NCI-H2196 treated with DMSO at 0.1 percent for 48 hours (cell line): ENCODE data around the gene MAGI1.
"Not testable (repeated sequence)": the region's sequence is repeated elsewhere in the genome, so short reads cannot be mapped to it uniquely, and the experiment has no call there.

Source experiments
- DNase-seq: peaks from one replicate; lab custom pipeline; 2025; ENCODE audit not compliant: unreplicated experiment; lab: John Stamatoyannopoulos, UW

MAGI1 gene

DNA sequence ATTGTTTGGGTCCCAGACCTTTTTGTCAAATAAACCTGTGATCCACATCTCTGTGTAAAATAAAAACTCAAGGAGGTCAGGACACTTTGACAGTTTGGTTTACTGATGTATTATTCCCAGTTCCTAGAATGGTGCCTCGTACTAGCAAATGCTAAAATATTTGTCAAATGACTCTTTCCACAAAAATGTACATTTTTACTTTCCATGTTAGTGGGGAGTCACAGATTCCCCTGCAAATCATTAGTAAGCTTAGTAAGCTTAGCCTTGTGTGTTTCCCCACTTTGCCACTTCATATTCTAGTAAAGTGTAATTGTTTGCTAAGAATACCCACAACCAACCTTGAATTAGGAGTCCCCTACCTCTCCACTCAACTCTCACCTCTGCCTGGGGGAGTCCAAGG is 2.4 kb upstream of the MAGI1 start:
- DNase-seq = no peak

DNA sequence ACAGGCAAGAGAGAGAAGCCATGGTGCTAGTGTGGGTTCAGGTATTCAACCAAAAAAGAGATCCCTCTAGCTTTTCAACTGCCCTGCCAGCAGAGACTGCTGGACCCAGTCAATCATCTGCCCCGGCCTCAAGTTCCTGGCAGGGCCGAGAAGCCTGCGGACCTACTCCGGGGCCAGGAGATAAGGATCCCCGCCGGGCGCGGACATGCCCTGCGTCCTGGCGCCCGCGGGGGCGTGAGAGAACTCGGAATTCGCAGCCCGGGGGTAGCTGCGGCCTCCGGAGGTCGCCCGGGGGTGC is 821 bp upstream of the MAGI1 start:
- DNase-seq = no peak

DNA sequence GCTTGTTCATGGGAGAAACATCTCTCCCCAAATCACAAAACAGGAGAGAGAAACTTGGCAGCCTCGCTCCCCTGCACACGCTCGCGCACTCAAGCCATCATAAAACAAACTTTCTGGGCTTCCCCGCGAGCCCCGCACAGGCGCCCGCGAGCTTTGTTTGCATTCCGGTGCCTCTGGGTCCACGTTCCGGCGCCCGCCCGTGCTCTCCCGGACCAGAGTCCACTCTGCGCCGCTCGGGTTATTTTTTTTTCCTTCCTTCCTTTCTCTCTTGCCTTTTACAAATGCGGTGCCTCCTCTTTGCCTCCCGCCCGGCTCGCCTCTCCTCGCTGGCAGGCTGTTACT is 363 bp downstream of the MAGI1 start:
- DNase-seq = no peak

DNA sequence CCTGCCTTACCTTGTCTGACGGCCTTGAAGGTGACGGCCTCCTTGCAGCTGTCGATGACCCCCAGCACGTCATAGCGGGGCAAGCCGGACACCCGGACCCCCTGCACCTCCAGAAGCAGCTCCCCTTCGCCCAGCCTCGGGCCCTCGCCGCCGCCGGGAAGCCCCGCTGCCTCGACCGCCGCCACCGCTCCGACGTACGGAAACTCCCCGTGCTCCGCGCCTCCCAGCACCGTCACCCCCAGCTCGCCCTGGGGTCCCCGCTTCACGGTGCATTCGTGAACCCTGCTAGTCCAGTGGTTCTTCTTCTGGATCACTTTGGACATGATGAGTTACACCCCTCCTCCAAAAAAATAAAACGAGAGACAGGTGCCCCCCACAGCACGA is 740 bp downstream of the MAGI1 start:
- DNase-seq = no peak

DNA sequence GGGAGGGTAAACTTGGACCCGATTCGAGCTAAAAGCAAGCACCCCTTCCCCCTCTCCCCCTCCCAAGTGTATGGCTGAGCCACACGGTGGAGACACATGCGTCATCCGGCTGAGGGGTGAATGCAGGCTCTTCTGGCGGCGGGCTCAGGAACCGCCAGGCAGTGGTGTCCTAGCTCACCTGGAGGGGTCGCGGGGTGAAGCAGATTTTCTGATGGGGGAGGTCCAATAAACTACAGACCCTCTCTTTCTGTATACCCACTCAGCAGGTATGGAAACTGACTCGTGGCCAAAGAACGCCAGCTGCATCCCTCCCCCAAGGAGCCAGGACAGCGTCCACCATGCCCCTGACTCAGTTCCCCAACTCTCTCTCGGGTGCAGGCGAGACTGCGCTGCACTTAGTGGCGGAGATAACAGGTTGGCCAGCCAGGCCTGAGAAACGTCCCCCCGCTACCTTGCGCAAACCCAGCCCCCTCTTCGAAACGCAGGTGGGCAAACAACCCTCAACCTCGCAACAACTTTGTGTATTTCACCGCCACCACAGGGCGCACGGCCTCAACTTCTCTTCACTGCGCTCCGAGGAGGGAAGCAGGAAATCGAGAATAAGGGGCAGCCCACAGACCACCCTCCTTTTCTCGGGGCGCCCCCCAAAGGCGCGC is 1.3 kb downstream of the MAGI1 start:
- DNase-seq = no peak

DNA sequence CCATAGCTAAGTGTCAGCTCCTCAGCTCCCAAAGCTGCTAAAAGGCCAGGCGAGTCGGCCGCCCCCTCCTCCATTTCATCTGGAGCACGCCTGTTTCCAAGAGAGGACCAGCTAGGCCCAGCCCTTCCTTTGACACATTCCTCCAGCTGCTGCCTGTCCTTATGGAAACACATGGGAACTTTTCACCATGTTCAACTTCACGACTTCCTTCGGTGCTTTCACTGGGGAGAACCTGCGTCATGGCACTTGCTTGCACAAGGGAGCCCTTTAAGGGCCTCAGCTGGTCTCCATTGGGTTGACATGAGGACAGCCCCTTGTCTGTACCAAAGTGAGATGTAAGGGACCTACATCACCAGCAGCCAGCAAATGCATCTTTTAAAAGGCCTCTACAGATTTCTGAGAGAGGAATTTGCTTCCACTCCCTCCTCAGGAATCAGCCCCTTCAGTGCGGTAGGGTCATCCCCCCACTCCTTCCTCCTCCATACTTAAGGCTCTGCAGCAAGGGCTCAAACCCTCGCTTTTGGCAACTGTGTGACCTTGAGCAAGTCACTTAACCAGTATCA is 2.1 kb downstream of the MAGI1 start:
- DNase-seq = no peak

DNA sequence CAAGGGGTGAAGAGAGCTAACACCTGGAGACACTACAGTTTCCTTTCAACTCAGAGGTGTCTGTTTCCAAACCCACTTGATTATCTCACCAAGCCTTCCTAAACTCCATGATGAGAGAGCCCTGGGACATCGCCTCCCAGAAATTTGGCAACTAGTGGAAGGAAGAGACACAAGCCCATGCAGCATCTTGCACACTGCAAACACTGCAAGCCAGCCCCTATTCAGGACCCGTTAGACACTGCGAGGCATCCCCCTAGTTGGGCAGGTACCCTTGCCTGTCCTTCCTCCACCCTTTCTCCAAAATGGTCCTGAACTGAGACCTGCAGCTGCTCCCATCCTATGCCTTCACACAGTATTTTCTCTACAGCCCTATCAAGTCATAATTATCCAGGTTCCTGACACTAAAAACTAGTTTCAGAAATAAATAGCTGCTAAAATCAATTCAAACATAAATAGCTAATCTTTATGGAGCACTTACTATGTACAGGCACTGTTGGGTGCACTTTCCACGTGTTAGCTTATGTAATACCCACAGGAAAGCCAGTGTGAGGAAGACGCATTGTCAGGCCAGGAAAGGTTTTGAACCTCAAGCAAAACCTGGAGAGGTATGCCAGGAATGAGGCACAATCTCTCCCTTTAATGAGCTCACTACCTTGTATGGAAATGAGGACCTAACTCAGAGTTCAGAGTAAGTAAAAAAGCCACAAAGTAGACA is 2.8 kb downstream of the MAGI1 start:
- no peak for DNase-seq

DNA sequence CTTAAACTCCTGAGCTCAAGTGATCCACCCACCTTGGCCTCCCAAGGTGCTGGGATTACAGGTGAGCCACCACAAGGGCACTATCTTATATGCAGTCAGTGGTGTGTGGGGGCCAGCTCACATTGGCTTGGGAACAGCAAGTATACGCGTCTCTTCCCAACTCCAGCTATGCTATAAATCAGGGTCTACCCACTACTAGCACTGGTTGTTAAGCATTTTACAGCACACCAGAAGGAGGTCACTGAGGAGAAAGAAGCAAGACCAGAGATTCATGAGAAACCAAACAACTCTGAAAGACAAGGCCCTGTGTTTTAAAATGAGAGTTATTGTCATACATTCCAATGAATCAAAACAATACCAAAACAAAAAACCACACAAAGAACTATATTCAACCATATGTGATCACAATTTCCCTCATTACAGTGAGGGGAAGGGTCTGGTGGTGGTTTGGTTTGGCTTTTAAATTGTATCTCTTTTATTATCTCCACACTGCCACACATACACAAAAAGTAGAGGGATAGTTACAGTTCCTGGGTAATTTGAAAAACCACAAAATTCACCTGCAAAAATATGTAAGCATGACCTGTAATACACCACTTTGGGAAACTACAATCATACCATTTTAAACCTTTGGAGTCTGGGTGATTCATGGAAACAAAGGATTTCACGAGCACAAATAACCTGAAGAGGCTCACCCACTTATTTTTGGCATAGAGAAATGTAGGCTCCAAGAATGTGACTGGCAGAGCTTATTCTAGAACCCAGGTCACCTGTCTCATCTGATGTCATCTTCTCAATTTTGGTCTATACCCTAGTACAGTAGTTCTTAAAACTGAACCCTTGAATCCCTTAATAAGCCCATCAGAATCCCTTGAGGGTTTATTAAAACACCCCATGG is 5.2 kb downstream of the MAGI1 start:
- no peak for DNase-seq

DNA sequence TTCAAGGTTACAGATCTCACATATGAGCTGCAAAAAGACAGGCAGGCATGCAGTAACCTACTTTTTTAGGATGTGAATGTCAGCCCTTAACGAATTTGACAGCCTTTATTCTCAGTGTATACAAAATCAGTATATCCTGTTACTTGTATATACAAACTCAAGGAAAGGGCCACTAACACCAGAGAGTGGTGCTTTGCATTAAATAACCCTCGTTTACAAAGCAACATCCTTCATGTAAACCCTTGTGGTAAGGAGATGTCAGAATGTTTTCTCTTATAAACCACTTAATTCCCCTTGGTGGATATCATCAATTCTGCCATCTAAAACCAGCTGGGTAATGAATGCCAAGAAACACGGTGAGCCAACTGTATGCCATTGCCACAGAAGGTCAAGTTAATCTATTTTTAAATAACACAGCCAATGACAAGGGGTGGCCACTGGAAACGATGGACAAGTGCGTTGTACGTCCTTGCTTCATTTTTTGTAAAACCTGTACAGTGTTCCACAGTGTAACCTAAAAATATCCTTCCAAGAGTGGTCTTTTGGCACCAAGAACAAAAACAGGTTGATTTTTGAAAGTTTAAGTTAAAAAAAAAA is 7.5 kb downstream of the MAGI1 start:
- DNase-seq = no peak

DNA sequence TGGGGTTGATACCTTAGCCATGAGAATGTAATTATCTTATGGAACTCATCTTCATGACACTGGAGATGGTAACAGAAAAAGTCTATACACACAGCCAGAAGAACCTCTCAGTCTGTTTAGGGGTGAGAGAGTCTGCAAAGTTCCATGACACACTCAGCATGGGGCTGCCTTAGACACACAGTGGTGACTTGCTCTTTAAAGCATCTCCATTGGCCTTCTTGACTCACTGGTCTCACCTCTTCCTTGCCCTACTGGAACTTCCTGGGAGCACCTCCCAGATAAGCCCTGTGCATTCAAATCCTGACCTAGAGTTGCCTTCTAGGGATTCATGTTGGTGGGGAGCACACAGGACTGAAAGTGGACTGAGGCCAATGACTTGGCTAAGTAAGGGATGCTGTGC is 9.3 kb downstream of the MAGI1 start:
- DNase-seq = no peak

DNA sequence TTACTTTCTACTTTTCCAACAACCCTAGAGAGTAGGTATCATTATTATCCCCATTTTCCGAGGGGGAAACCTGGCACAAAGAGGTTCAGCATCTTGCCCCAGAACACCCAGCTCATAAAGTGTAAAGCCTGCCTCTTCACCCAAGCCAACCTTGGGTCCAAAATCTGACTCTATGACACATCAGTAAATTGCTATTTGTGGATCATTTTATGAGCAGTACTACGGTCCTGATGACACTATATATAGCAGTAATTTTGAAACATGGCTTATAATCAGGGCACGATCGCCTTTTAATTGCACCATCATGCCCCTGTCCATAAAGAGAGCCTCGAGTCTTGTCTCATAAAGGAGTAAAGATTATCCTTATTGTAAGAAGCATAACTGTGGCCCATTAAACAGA is 9.7 kb downstream of the MAGI1 start:
- no peak for DNase-seq

DNA sequence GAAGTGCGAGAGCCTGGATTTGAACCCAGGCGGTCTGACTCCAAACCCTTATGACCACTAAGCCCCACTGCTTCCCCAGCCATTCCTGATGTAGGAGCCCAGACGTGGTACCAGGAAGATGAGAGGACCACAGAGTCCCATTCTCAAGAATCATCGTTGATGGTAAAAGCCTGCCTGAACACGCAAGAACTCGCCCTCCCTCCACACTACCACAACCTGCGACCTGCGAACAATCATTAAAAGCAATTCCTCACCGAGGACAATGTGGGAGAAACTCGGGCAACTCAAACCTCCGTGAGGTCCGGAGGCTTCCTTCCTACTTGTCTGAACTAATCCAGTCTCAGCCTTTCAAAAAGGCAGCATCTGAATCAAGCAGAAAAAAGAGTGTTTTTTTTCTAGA is 10.3 kb downstream of the MAGI1 start:
- DNase-seq = no peak

DNA sequence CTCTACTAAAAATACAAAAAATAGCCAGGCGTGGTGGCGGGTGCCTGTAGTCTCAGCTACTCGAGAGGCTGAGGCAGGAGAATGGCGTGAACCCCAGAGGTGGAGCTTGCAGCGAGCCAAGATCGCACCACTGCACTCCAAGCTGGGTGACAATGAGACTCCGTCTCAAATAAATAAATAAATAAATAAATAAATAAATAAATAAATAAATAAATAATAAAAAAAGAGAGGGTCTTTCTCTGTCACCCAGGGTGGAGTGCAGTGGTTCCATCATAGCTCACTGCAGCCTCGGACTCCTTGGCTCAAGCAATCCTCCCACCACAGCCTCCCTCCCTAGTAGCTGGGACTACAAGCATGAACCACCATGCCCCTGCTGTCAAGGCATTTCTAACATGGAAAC is 11.6 kb downstream of the MAGI1 start:
- DNase-seq = not testable (repeated sequence)

DNA sequence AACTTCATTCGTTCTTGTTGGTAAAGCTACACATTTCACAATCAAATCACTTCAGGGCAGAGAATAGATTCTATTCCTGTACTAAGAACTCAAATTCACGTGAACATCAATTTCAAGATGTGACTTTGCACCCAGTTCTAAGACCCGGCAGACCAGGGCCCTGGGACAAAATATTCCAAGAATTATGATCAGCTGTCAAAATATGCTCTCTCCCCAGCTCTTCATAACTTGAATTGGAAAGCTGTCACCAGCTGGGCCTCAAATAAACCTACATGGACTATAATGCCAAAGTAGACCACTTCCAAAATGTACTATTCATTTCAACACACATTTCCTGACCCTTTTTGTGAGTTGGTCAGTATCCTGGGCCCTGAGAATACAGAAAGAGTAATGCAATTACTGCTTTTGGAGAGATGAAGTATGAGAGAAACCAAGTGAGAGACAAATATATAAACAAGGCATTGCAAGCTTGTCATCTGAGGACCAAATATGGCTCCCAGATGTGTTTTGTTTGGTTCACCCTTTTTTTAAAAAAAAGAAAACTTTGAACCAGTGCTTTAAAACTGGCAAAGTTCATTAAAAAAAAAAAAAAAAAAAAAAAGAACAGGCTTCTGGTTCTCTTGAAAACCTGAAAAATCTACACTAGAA is 14.9 kb downstream of the MAGI1 start:
- DNase-seq = no peak

DNA sequence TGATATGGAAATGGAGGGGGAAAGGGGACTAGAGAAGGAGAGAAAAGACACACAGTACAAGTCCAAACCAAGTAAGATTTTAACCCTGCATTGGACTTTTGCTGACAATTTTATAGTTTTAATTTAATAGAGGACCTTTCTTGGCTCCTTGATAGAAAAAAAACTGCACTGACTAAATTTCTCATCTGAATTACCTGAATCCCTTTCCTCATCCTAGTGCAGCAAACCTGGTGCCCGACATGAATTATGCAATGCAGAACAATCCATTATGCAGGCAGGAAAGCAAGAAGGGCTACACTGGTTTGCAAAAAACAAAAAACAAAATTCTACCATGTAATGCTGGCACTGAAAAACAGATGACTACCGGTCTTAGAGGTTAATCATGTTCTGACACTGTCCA is 15.5 kb downstream of the MAGI1 start:
- no peak for DNase-seq

DNA sequence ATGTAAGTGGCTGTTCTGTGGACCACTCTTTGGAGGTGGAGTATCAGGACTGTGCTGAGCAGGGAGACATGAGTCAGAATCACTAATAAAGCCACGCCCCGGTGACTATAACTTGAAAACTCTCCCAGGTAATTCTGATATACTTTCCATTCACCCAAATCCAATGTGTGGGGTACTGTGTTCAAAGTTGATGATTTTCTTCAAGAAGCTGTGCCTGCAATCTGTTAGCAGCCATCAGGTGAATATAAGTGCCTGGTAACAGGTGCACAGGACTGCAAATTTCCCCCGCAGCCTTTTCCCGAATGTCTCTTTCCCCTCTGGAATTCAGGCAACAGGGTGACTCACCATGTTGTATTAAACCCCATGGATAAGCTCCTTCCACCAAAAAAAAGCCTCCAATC is 17.0 kb downstream of the MAGI1 start:
- no peak for DNase-seq

DNA sequence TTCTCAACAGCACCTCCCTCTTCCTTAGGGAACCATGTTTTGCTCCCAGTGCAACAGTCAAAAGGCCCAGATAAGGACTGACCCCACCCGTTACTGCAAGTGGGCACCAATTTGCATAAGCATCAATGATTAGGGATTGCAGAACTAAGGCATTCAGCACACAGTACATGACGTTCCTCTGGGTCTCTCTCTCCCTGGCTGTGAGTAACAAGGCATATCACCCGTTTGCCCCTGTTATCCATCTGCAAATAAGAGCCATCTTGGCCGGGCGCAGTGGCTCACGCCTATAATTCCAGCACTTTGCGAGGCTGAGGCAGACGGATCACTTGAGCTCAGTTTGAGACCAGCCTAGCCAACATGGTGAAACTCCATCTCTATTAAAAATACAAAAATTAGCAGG is 18.8 kb downstream of the MAGI1 start:
- DNase-seq = no peak

DNA sequence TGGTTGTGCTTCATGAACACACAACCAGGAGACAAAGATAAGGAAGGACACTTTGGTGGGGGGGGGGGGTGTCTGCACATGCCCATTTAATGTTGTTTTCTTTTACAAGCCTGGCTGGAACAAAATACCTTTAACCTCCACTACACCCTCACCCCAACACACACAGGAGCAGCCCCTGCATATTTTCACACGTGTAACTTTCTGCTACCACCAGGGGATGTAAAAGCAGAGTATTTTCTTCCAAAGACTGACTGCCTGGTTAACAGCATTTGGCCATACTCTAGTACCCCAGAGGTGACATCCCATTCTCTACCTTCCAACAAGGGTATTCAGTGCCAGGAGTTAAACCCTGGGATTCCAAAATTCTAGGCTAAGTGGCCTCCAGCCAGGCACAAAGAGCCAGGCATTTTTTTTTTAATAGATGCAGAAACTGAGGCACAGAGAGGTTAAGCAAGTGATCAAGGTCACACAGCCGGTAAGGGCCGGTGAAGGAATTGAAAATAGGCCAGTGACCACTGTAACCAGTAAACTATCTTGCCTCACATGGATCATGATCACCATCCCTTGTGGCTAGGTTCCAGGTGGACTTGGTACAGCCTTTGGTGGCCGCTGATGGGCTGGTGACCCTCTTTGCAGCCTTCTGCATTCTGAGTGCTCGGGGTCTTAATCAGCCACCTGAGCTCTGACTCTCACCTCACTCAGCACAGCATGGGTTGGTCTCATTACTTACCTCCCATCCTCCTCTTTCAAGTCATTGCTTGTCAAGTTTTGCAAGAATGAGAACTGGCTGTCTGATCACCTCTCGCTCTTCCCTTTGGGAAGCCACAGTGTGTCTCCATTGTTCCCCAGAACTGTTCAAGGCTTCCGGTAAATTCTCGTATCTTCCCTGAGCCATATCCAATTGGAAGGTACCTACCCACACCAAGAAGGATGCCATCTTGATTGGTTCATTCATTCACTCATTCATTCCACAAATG is 20.4 kb downstream of the MAGI1 start:
- DNase-seq = no peak

DNA sequence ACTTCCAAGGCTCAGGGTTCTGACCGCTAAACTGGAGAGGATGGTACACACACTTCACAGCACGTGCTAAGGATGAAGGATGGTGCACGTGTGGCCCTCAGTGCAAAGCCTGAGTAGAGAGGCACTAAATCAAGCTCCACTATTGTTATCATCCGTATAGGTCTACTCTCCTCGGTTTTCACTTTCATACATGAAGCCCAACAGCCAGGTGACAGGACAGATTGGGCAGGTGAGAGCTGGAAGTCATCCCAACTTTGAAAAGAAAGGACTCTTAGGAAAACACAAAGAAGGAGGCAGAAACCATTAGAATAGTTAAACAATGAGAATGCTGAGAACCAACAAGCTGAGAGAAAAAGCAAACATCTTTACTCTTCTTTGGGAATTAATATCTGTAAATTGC is 21.1 kb downstream of the MAGI1 start:
- no peak for DNase-seq

DNA sequence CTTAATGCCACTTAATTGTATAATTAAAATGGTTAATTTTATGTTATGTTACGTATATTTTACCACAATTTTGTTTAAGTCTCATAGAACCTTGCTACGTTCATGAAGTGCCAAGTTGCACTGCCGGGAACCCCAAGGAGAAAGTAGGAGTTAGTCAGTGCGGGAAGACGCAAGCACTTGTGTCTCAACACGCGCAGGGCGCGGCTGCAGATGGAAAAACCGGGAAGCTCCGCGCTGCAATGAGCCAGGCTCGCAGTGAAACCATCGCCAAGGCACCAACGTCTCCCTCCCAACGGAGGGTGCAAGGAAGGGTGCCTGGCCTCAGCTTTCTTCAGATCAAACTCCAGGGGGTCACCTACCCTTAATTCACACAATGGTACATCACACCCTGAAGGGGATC is 21.6 kb downstream of the MAGI1 start:
- no peak for DNase-seq
